CD4-positive, alpha-beta T cell (primary cell): ENCODE results near the gene PRAME. TPM values are rescaled to one million over a fixed set of nuclear protein-coding genes. Genes with fewer than 3 reads are reported as not detected.

Source experiments
- ATAC-seq: fragments of 200-7000 bp; cut with Tn5 transposase; one replicate; pipeline ENCODE4 v1.10.0; 2022; ENCODE audit warnings: mild to moderate bottlenecking; ENCODE audit not compliant: poor library complexity
- CTCF ChIA-PET: fragments of 350-600 bp; sonication (Branson Sonifier 250); formaldehyde crosslinking; loops from one replicate; lab custom pipeline; 2021; ENCODE audit warnings: antibody characterized with exemption, inconsistent platforms; lab: Charles Lee
- POLR2A ChIA-PET: fragments of 350-600 bp; sonication (Branson Sonifier 250); formaldehyde crosslinking; loops from one replicate; lab custom pipeline; 2021; ENCODE audit warnings: antibody characterized with exemption, inconsistent platforms; lab: Charles Lee
- DNase-seq, 14 experiments: peaks; one replicate each; pipeline ENCODE4 v3.0.0-alpha.2; 2013 to 2020; ENCODE audit warnings: mixed read lengths in 2 of 14
- H3K27ac ChIP-seq, 2 donors: one replicate each; pipeline versions ENCODE4 v1.5.1 to v1.7.0; 2013; ENCODE audit warnings: low read length in 2 of 2, low read depth in 1 of 2, mild to moderate bottlenecking in 1 of 2
- H3K27me3 ChIP-seq, 2 experiments: 1 replicate in 1 of 2; 2 replicates in 1 of 2; pipeline versions ENCODE4 v1.6.1 to v1.7.0; 2013; ENCODE audit warnings: low read length in 2 of 2, control low read depth in 1 of 2, mild to moderate bottlenecking in 1 of 2, moderate library complexity in 1 of 2; ENCODE audit not compliant: insufficient read depth in 2 of 2, control insufficient read depth in 1 of 2
- H3K36me3 ChIP-seq: one replicate; pipeline ENCODE4 v1.6.1; 2013; ENCODE audit warnings: low read length, control low read depth; ENCODE audit not compliant: insufficient read depth
- H3K4me1 ChIP-seq: one replicate; pipeline ENCODE4 v1.6.1; 2013; ENCODE audit warnings: low read length, control low read depth; ENCODE audit not compliant: insufficient read depth
- H3K4me3 ChIP-seq: one replicate; pipeline ENCODE4 v1.5.1; 2013; ENCODE audit warnings: mild to moderate bottlenecking, low read length, moderate library complexity
- H3K9me3 ChIP-seq, 2 experiments: 1 replicate in 1 of 2; 2 replicates in 1 of 2; pipeline versions ENCODE4 v1.6.1 to v1.7.0; 2013; ENCODE audit warnings: low read length in 2 of 2, mild to moderate bottlenecking in 2 of 2, control low read depth in 1 of 2, moderate library complexity in 1 of 2; ENCODE audit not compliant: control insufficient read depth in 1 of 2, insufficient read depth in 1 of 2
- H3K27ac Mint-ChIP-seq: one replicate; pipeline ENCODE4 v1.8.0; 2020; ENCODE audit warnings: mixed read lengths
- H3K27me3 Mint-ChIP-seq: one replicate; pipeline ENCODE4 v1.8.0; 2021; ENCODE audit warnings: mixed read lengths
- H3K36me3 Mint-ChIP-seq: one replicate; pipeline ENCODE4 v1.8.0; 2021; ENCODE audit warnings: low read depth, mixed read lengths
- H3K4me1 Mint-ChIP-seq: one replicate; pipeline ENCODE4 v1.8.0; 2021; ENCODE audit warnings: low read depth, mixed read lengths
- H3K4me3 Mint-ChIP-seq: one replicate; pipeline ENCODE4 v1.8.0; 2020; ENCODE audit warnings: mild to moderate bottlenecking, mixed read lengths
- H3K9me3 Mint-ChIP-seq: one replicate; pipeline ENCODE4 v1.8.0; 2020; ENCODE audit warnings: mixed read lengths
- intact Hi-C, 2 experiments: fragments of 100-400 bp; cut with DNase I in 1 of 2; cut with micrococcal nuclease in 1 of 2; formaldehyde crosslinking; loops; one replicate each; pipeline versions ENCODE4 v1.15.1 to v1.9.0; 2023 to 2025; cut with DNase I, micrococcal nuclease
- total RNA-seq, 174 experiments: library from RNA in 2 of 174; stranded (reverse) in 2 of 174; gene quantifications; one replicate each; pipeline ENCODE4 v1.2.3 and lab custom pipeline; 2021 to 2026
- TF ChIP-seq, protein P1 (sequence below): fragments of 200-600 bp; IDR thresholded peaks from one replicate; pipeline ENCODE4 v1.8.0; 2022; ENCODE audit warnings: antibody characterized with exemption, mild to moderate bottlenecking

PRAME gene
- total RNA-seq, 2 experiments from 2014 or later = not detected

- no peaks in the 10 kb centered on the region for H3K4me1 ChIP-seq
- no peak overlapping the region for H3K4me3 ChIP-seq
- H3K27ac ChIP-seq = no peak overlapping the region
- intact Hi-C loops = no loop called here
- no peak for DNase-seq
- no peaks in the 10 kb centered on the region for H3K9me3 ChIP-seq
- Mint-ChIP-seq H3K27ac (no peak overlapping the region), H3K36me3 (no peaks in the 10 kb centered on the region), H3K27me3 (peaks cover 42% of the 10 kb centered on the region), H3K4me3 (no peak overlapping the region), H3K9me3 (no peaks in the 10 kb centered on the region), H3K4me1 (no peaks in the 10 kb centered on the region)
- TF ChIP-seq, protein P1, sequence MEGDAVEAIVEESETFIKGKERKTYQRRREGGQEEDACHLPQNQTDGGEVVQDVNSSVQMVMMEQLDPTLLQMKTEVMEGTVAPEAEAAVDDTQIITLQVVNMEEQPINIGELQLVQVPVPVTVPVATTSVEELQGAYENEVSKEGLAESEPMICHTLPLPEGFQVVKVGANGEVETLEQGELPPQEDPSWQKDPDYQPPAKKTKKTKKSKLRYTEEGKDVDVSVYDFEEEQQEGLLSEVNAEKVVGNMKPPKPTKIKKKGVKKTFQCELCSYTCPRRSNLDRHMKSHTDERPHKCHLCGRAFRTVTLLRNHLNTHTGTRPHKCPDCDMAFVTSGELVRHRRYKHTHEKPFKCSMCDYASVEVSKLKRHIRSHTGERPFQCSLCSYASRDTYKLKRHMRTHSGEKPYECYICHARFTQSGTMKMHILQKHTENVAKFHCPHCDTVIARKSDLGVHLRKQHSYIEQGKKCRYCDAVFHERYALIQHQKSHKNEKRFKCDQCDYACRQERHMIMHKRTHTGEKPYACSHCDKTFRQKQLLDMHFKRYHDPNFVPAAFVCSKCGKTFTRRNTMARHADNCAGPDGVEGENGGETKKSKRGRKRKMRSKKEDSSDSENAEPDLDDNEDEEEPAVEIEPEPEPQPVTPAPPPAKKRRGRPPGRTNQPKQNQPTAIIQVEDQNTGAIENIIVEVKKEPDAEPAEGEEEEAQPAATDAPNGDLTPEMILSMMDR = no peak
- ChIA-PET POLR2A (no interaction called here), CTCF (no interaction called here)
- H3K36me3 ChIP-seq = no peaks in the 10 kb centered on the region
- no peak for ATAC-seq
- H3K27me3 ChIP-seq = peaks cover 2 to 6% of the 10 kb centered on the region in 2 experiments
Observed at GRCh38 chr22:22571862-22572261, 12.8 kb upstream of the PRAME start.

GRCh38 chr22:22571429-22571828 is 12.4 kb upstream of the PRAME start:
- Histone ChIP-seq H3K27ac (no peak overlapping the region), H3K9me3 (no peaks in the 10 kb centered on the region), H3K27me3 (peaks cover 2 to 4% of the 10 kb centered on the region in 2 experiments), H3K4me1 (no peaks in the 10 kb centered on the region), H3K36me3 (no peaks in the 10 kb centered on the region), H3K4me3 (no peak overlapping the region)
- Mint-ChIP-seq H3K27ac (no peak overlapping the region), H3K36me3 (no peaks in the 10 kb centered on the region), H3K27me3 (peaks cover 46% of the 10 kb centered on the region), H3K4me1 (no peaks in the 10 kb centered on the region), H3K4me3 (no peak overlapping the region), H3K9me3 (no peaks in the 10 kb centered on the region)
- POLR2A ChIA-PET = no interaction called here
- intact Hi-C loops = no loop called here
- DNase-seq (no peak), ATAC-seq (no peak)
- CTCF ChIA-PET = no interaction called here
- TF ChIP-seq, protein P1 = no peak

- POLR2A ChIA-PET = interaction anchor here (0.6 kb wide), 1 partner anchor 17 kb away, joined by 3 read pairs; no protein-coding TSS in a partner anchor
- peaks cover 43% of the 10 kb centered on the region for H3K27me3 Mint-ChIP-seq
Observed at GRCh38 chr22:22569218-22569617, 10.2 kb upstream of the PRAME start.

More at GRCh38 chr22:22569218-22569617, 10.2 kb upstream of the PRAME start:
- H3K4me3 ChIP-seq = no peak overlapping the region
- intact Hi-C loops = no loop called here
- no peaks in the 10 kb centered on the region for H3K36me3 ChIP-seq
- Mint-ChIP-seq H3K36me3 (no peaks in the 10 kb centered on the region), H3K9me3 (no peaks in the 10 kb centered on the region), H3K4me3 (no peak overlapping the region), H3K4me1 (no peaks in the 10 kb centered on the region), H3K27ac (no peak overlapping the region)
- H3K27me3 ChIP-seq = peaks cover 2 to 3% of the 10 kb centered on the region in 2 experiments
- no peak for ATAC-seq
- no peaks in the 10 kb centered on the region for H3K9me3 ChIP-seq
- no peak for DNase-seq
- no peaks in the 10 kb centered on the region for H3K4me1 ChIP-seq
- CTCF ChIA-PET = no interaction called here
- TF ChIP-seq, protein P1 = no peak
- H3K27ac ChIP-seq = no peak overlapping the region
